ENCODE measurements around the gene RAB17. TPM values are rescaled to one million over a fixed set of nuclear protein-coding genes. Genes with fewer than 3 reads are reported as not detected.

RAB17 gene
- total and polyA plus RNA-seq, 12 donors: 0.37 to 18.7 (median 5.0) TPM

GRCh38 chr2:237616373-237616733 lies 25.8 kb upstream of the RAB17 start:
- 63 to 74% (median 67%) methylated on average over 3 of the region's 3 CpGs for WGBS, 4 donors
- intact Hi-C loops (cut with DNase I): no loop called here
- peak overlapping the region in 3 of 5 donors; percentile 26 to 87 (median 56) for H3K27ac ChIP-seq
- no peak overlapping the region for H3K4me3 ChIP-seq
- H3K27me3 ChIP-seq: no peaks in the 10 kb centered on the region
- no peak for DNase-seq
- TF ChIP-seq, protein P1, sequence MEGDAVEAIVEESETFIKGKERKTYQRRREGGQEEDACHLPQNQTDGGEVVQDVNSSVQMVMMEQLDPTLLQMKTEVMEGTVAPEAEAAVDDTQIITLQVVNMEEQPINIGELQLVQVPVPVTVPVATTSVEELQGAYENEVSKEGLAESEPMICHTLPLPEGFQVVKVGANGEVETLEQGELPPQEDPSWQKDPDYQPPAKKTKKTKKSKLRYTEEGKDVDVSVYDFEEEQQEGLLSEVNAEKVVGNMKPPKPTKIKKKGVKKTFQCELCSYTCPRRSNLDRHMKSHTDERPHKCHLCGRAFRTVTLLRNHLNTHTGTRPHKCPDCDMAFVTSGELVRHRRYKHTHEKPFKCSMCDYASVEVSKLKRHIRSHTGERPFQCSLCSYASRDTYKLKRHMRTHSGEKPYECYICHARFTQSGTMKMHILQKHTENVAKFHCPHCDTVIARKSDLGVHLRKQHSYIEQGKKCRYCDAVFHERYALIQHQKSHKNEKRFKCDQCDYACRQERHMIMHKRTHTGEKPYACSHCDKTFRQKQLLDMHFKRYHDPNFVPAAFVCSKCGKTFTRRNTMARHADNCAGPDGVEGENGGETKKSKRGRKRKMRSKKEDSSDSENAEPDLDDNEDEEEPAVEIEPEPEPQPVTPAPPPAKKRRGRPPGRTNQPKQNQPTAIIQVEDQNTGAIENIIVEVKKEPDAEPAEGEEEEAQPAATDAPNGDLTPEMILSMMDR (IDR thresholded peaks at IDR 0.05): no peak
- no peak for TF ChIP-seq POLR2A (IDR thresholded peaks at IDR 0.05)
- H3K9me3 ChIP-seq (replicated peaks in 1 of 3): no peaks in the 10 kb centered on the region
- peaks cover 18 to 22% of the 10 kb centered on the region in 2 donors for H3K4me1 ChIP-seq (replicated peaks in 1 of 2)
- no peaks in the 10 kb centered on the region for H3K36me3 ChIP-seq (replicated peaks in 1 of 2)

DNA sequence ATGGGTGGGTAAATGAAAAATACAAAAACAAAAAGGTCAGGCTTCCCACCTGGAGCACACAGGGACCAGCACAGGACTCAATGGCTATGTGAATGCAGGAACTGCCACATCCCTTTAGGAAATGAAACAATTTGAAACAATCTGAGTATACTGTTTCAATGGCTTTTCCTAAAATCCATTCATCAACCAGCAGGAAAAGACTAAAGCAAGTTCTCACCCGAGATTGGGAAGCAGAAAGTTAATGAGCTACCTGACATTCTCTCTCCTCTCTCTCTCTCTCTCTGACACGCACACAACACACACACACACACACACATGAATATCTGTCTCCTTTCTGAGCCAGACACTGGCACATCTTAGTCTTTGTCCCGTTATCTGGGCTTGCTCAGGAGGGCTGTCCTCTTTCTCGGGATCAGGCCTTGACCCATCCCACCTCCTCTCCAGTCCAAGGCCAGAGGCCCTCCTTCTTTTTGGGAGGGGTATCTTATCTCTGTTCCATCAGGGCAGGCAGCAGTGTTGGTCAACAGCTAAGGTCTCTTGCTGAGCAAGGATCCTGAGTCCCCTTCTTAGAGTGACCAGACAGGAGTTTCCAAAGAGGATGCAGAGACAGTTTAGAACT lies 25.2 kb upstream of the RAB17 start:
- H3K27ac ChIP-seq: peak overlapping the region in 3 of 5 donors; percentile 26 to 87 (median 56)
- intact Hi-C loops (cut with DNase I): no loop called here

GRCh38 chr2:237614151-237614720 lies 23.7 kb upstream of the RAB17 start:
- H3K27me3 ChIP-seq: no peaks in the 10 kb centered on the region
- DNase-seq: peak in 1 of 7 donors; percentile 53
- peaks cover 18 to 22% of the 10 kb centered on the region in 2 donors for H3K4me1 ChIP-seq (replicated peaks in 1 of 2)
- no peak overlapping the region for H3K4me3 ChIP-seq
- H3K36me3 ChIP-seq (replicated peaks in 1 of 2): no peaks in the 10 kb centered on the region
- TF ChIP-seq POLR2A (IDR thresholded peaks at IDR 0.05): no peak
- TF ChIP-seq, protein P1 (IDR thresholded peaks at IDR 0.05): no peak
- no peak overlapping the region for H3K27ac ChIP-seq
- WGBS, 4 donors: 75 to 89% (median 85%) methylated on average over 8 to 9 of the region's 9 CpGs
- intact Hi-C loops (cut with DNase I): no loop called here
- no peaks in the 10 kb centered on the region for H3K9me3 ChIP-seq (replicated peaks in 1 of 3)

More for the DNA sequence above, 25.2 kb upstream of the RAB17 start:
- WGBS, 4 donors: 32 to 53% (median 42%) methylated on average over 4 of the region's 4 CpGs
- Histone ChIP-seq H3K27me3 (no peaks in the 10 kb centered on the region), H3K4me1 (replicated peaks in 1 of 2) (peaks cover 18 to 22% of the 10 kb centered on the region in 2 donors), H3K9me3 (replicated peaks in 1 of 3) (no peaks in the 10 kb centered on the region), H3K36me3 (replicated peaks in 1 of 2) (no peaks in the 10 kb centered on the region), H3K4me3 (no peak overlapping the region)
- no peak for DNase-seq
- TF ChIP-seq, protein P1 (IDR thresholded peaks at IDR 0.05): no peak
- TF ChIP-seq POLR2A (IDR thresholded peaks at IDR 0.05): no peak

- H3K4me1 ChIP-seq (replicated peaks in 1 of 2): peaks cover 18 to 22% of the 10 kb centered on the region in 2 donors
- no peak overlapping the region for H3K4me3 ChIP-seq
- DNase-seq: peak in 1 of 7 donors; percentile 17
- H3K27me3 ChIP-seq: no peaks in the 10 kb centered on the region
- TF ChIP-seq POLR2A (IDR thresholded peaks at IDR 0.05): no peak
- TF ChIP-seq, protein P1 (IDR thresholded peaks at IDR 0.05): no peak
- no peaks in the 10 kb centered on the region for H3K36me3 ChIP-seq (replicated peaks in 1 of 2)
- intact Hi-C loops (cut with DNase I): no loop called here
- H3K9me3 ChIP-seq (replicated peaks in 1 of 3): no peaks in the 10 kb centered on the region
- no peak overlapping the region for H3K27ac ChIP-seq
Measured at GRCh38 chr2:237613679-237614078, 23.1 kb upstream of the RAB17 start.

Measured in adrenal gland (tissue), 12 donors.